Measurements from ENCODE around the gene SPG21.

- no peak for TF ChIP-seq CTCF (IDR thresholded peaks at IDR 0.05)
- no peak for TF ChIP-seq POLR2A (IDR thresholded peaks at IDR 0.05; ENCODE audit: low read depth)
Observed at GRCh38 chr15:65006876-65007275, 17.2 kb upstream of the SPG21 start.
